C1 segment of cervical spinal cord (tissue), 14 donors: ENCODE data around the gene SRRM1.
"Not testable (repeated sequence)": the region's sequence is repeated elsewhere in the genome, so short reads cannot be mapped to it uniquely, and the experiment has no call there.

Experiments
- DNase-seq, 14 donors: peaks; one replicate each; lab custom pipeline; 2025; lab: John Stamatoyannopoulos, UW

The SRRM1 gene

DNA sequence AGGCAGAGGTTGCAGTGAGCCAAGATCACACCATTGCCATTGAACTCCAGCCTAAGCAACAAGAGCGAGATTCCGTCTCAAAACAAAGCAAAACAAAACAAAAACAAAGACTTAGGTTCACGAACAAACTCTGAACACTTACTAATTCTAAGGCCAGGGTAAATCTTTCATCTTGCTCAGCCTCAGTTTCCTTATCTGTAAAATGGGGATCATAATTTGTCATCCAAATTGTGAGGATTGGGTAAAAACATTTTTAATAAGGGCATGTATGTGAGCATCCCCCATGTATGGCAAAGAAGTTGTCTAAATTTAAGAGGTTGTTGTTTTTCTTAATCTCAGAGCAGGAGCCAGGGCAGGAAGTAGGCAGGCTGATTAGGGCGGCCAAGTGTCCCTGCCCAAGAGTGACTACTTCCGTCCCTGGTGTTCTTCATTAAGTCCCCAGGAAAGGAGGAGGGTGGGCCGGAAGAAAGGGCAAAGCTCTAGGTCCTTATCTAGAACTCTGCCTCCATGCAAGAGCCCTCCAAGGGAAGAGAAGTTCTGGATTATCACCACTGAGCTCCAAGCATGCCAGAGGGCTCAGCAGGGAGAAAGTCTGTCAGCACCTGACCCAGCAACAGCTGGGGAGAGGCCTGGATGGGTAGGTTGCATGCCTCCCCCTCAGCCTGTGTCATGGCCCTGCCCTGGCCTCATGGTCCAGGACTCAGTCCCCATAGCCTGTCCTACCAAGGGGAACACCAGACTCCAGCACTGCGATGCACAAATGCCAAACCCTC lies 52.3 kb downstream of the SRRM1 start:
- DNase-seq, result no peak

DNA sequence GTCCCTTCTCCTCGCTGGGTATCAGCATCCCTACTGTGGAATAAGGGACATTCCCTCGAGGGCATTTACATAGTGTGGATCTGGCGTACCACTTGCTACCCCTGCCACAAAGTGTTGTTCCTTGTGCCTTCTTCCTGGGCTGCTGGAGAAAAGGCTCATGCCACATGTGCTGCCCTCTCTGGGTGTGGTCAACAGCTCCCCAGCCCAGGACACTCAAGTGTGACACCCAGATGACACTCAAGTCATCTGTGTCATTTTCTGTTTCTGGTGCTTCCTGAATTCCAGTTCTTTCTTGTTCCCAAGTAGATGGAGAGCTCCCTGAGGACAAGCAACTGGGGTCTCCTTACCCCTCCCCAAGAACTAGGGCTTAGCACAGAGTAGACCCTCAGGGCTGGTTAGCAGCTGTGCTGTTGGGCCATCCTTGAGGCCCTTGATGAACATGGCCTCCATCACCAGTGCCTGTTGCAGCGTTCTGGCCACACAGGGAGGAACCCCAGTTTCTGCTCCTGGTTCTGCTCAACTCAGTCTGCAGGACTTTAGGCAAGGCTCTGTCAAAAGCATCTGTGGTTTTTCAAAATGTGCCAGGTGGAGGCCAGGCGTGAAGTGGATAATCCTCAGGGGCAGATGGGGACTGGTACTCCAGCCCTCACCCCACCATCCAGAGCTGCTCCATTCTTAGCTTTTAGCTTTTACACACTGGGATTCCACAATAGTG lies 53.1 kb downstream of the SRRM1 start:
- no peak for DNase-seq

- DNase-seq, result no peak
Measured at GRCh38 chr1:24696756-24697330, 53.7 kb downstream of the SRRM1 start.

GRCh38 chr1:24697453-24698001 lies 54.4 kb downstream of the SRRM1 start:
- not testable (repeated sequence) for DNase-seq

GRCh38 chr1:24698326-24698725 lies 55.2 kb downstream of the SRRM1 start:
- DNase-seq, result not testable (repeated sequence)

DNA sequence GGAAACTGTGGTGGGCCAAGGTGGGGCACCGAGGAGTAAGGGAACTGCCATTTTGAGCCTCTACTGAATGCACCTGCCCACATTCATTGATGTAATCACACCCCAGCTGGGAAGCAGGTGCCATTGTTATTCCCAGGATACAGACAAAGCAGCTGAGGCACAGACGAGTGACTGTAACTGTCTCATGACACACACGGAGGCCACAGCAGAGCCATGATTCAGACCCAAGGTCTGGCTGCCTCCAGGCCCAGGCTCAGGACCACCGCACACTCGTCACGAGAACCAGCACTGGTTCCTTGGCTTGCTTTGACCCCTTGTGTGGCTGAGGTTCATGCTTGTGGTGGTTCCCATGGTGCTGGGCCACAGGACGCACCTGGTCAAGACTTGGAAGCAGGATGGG lies 56.5 kb downstream of the SRRM1 start:
- no peak for DNase-seq

- DNase-seq, result peak in 1 of 14 donors; percentile 22
Measured at GRCh38 chr1:24702511-24703293, 59.6 kb downstream of the SRRM1 start.

DNA sequence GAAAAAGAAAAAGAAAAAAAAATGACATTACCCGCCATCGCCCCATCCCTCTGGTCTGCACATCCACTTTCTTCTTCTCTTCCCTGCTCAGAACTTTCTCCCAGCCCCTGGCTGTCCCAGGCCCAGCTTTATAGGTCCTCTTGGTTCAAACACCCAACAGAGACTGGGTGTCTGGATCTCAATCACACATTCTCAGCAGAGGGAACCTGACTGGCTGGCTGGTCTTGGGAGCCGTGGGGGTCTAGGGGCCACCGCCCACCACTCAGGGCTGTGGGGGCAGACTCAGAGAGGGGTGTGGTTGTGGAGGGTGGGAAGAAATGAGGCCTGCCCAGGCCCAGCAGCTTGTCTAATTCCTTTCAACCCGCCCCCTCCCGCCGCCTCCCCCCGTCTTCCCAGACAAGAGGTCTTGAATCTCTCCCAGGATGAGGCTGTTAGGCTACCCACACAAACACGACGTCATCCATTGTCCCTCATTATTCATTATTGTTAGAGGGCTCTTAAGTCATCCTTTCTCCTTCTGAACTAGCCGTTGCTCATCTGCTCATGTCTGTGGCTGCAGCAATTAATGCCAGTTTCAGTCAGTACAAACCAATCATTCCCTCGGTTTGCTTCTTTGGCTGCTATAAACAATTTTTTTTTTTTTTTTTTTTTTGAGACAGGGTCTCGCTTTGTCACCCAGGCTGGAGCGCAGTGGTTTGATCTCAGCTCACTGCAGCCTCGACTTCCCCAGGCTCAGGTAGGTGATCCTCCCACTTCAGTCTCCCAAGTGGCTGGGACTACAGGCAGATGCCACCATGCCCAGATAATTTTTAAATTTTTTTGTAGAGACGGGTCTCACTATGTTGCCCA lies 61.5 kb downstream of the SRRM1 start:
- DNase-seq, result peak in 8 of 14 donors; percentile 23 to 78 (median 52)

GRCh38 chr1:24705260-24706073 lies 62.4 kb downstream of the SRRM1 start:
- DNase-seq, result peak in 12 of 14 donors; percentile 1 to 85 (median 70)

DNA sequence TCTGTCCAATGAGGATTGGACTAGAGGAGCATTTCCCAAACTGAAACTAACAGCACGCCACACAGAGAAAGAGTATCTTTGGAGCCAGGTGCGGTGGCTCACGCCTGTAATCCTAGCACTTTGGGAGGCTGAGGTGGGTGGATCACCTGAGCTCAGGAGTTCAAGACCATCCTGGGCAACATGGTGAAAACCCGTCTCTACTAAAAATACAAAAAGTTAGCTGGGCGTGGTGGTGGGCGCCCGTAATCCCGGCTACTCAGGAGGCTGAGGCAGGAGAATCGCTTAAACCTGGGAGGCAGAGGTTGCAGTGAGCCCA lies 62.9 kb downstream of the SRRM1 start:
- not testable (repeated sequence) for DNase-seq

DNA sequence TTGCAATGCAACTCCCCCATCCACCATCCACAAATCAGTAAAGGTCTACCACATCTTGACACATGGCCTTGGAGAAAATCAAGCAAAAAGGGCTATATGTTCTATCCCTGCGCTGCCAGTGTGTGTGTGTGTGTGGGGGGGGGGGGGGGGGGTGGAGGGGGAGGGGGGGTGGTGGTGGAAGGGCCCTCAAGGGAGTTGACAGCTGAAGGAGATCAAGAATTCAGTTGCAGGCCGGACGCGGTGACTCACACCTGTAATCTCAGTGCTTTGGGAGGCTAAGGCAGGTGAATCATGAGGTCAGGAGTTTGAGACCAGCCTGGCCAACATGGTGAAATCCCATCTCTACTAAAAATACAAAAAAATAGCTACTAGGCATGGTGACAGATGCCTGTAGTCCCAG lies 64.6 kb downstream of the SRRM1 start:
- no peak for DNase-seq

- DNase-seq, result no peak
Measured at GRCh38 chr1:24708938-24709337, 65.8 kb downstream of the SRRM1 start.

- DNase-seq, result no peak
Measured at GRCh38 chr1:24709791-24710441, 66.8 kb downstream of the SRRM1 start.

- DNase-seq, result no peak
Measured at GRCh38 chr1:24711329-24711728, 68.2 kb downstream of the SRRM1 start.

GRCh38 chr1:24713176-24713575 lies 70.1 kb downstream of the SRRM1 start:
- DNase-seq, result no peak

DNA sequence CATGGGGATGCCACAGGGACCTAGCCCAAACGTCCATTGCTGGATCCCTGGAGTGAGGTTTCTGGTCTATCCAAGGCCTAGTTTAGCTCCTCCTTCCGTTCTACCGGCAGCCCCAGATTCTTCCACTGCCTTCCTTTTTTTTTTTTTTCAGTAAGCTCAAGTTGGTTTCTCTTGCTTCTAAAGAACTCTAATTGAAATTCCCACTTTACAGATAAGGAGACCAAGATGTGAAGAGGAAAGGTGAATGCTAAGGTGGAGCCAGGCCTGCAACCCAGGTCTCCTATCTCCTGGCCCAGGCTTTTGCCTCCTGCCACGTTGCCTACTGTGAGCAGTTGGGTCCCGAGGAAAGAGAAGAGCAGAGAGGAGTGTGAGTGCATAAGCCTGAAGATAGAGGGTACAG lies 70.6 kb downstream of the SRRM1 start:
- no peak for DNase-seq

DNA sequence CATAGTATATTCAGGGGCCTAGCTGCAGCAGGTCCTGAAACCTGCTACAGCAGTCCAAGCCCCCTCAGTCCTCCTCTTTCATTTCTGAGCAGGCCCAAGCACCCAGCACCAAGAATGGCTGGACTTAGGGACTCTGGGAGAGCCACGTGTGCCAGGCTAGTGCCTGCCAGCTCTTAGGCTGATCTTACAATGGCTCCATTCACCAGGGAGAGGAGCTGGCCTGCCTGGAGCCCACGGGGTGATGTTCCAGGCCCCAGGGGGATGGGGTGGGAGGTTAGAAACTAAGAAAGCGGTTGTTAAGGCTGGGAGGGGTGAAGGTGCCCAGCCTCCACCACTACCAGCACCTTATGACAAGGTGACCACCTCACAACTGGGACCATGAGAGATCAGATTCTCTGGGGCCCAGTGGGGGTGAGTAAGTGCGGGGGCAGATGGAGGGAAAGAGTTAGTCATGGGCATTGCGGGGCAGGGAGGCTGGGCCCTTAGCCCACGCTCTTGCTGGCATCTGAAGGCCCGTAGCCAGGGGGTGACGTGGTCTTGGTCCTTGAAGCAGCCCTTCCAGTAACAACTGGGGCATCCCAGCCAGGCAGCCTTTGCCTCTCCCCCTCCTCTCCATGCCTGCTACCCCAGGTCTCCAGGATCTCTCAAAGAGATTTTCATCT lies 71.9 kb downstream of the SRRM1 start:
- peak in 13 of 14 donors; percentile 49 to 100 (median 87) for DNase-seq

DNA sequence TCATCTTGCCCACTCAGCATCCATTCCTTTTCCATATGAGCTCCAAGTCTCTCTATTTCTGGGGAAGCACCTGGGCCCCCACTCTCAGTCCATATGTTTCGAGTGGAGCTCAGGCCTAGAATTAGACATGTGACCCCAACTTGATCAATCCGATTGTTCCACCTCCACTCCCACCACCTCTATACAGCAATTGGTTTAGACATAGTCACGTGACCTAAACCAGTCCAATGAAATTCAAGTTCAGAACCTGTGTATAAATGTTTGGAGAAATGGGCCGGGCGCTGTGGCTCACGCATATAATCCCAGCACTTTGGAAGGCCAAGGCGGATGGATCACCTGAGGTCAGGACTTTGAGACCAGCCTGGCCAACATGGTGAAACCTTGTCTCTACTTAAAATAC lies 72.6 kb downstream of the SRRM1 start:
- peak in 1 of 14 donors; percentile 35 for DNase-seq
